Endothelial cell of umbilical vein (primary cell): Measurements from ENCODE around the gene PCARE.

Source experiments
- EZH2 ChIP-seq: IDR thresholded peaks from 2 replicates; pipeline ENCODE4 v1.6.1; 2012; ENCODE audit warnings: borderline replicate concordance, low read depth, mild to moderate bottlenecking, moderate library complexity, low read length, inconsistent platforms; ENCODE audit not compliant: severe bottlenecking
- JUN ChIP-seq: IDR thresholded peaks from 2 replicates; pipeline ENCODE4 v1.6.1; 2011; ENCODE audit warnings: borderline replicate concordance, low read depth; ENCODE audit not compliant: insufficient read length, insufficient read depth
- POLR2A ChIP-seq: IDR thresholded peaks from 2 replicates; pipeline ENCODE4 v1.6.1; 2012; ENCODE audit warnings: low read depth, mild to moderate bottlenecking, control low read depth, low read length
- POLR2AphosphoS5 ChIP-seq: IDR thresholded peaks from 2 replicates; pipeline ENCODE4 v1.6.1; 2012; ENCODE audit warnings: low read depth, mild to moderate bottlenecking, control low read depth, low read length, moderate library complexity; ENCODE audit not compliant: insufficient read depth
- TF ChIP-seq, protein P1 (sequence below), 2 donors: IDR thresholded peaks; 1 replicate in 1 of 2; 2 replicates in 1 of 2; pipeline ENCODE4 v1.5.1; 2011; ENCODE audit warnings: low read length in 2 of 2, mild to moderate bottlenecking in 2 of 2, moderate library complexity in 2 of 2, control low read depth in 1 of 2, inconsistent platforms in 1 of 2, low read depth in 1 of 2; ENCODE audit not compliant: insufficient read depth in 1 of 2; ENCODE audit errors: extremely low read depth in 1 of 2
- TF ChIP-seq, protein P2 (sequence below): IDR thresholded peaks from 2 replicates; pipeline ENCODE4 v1.6.1; 2011; ENCODE audit not compliant: insufficient read depth, insufficient read length

DNA sequence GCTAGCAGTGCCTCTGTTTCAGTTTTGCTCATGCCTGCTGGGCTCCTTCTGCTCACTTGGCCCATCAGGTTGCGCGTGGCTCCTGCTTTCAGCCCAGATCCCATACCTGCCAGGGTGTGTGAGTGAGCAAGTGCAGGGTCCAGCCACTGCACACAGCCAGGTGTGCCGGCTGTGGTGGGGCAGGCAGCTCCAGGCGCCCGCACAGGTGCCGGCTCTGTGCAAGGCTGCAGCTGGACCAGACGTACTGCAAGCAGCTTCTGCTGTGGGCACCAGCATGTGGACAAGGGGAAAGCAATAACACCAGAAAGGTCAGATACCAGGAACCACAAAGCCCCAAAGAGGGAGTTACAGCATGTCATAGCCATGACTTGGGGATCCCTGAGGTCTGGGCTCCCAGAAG is 5.6 kb upstream of the PCARE start:
- TF ChIP-seq EZH2 (no peak), POLR2A (no peak), POLR2AphosphoS5 (no peak), JUN (no peak)
- TF ChIP-seq, protein P1, sequence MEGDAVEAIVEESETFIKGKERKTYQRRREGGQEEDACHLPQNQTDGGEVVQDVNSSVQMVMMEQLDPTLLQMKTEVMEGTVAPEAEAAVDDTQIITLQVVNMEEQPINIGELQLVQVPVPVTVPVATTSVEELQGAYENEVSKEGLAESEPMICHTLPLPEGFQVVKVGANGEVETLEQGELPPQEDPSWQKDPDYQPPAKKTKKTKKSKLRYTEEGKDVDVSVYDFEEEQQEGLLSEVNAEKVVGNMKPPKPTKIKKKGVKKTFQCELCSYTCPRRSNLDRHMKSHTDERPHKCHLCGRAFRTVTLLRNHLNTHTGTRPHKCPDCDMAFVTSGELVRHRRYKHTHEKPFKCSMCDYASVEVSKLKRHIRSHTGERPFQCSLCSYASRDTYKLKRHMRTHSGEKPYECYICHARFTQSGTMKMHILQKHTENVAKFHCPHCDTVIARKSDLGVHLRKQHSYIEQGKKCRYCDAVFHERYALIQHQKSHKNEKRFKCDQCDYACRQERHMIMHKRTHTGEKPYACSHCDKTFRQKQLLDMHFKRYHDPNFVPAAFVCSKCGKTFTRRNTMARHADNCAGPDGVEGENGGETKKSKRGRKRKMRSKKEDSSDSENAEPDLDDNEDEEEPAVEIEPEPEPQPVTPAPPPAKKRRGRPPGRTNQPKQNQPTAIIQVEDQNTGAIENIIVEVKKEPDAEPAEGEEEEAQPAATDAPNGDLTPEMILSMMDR (IDR thresholded peaks at IDR 0.05; ENCODE audit: extremely low read depth in 1 of 2, insufficient read depth in 1 of 2, low read depth in 1 of 2, low read length in 2 of 2): no peak
- TF ChIP-seq, protein P2, sequence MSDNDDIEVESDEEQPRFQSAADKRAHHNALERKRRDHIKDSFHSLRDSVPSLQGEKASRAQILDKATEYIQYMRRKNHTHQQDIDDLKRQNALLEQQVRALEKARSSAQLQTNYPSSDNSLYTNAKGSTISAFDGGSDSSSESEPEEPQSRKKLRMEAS: no peak
